HL-60 (cell line): ENCODE data around the gene SPTSSB.

Experiments
- CTCF ChIP-seq: IDR thresholded peaks from one replicate; pipeline ENCODE4 v1.5.1; 2011; ENCODE audit warnings: low read length, control low read depth, inconsistent platforms; ENCODE audit not compliant: insufficient read depth
- REST ChIP-seq: IDR thresholded peaks from 2 replicates; pipeline ENCODE4 v1.6.1; 2012; ENCODE audit warnings: low read depth; ENCODE audit not compliant: insufficient replicate concordance

- TF ChIP-seq CTCF (no peak), REST (no peak)
Observed at GRCh38 chr3:161403251-161403650, 31.9 kb upstream of the SPTSSB start.
